ENCODE results near the gene DDX59.

The DDX59 gene

GRCh38 chr1:200673952-200674823 lies 4.5 kb upstream of the DDX59 start:
- H3K27me3 ChIP-seq (replicated peaks; ENCODE audit: control insufficient read depth, insufficient read depth, low read length, poor library complexity, severe bottlenecking), result no peaks in the 10 kb centered on the region
- no peak for DNase-seq
- no peaks in the 10 kb centered on the region for H3K36me3 ChIP-seq (ENCODE audit: control insufficient read depth, insufficient read depth, low read length)
- H3K4me1 ChIP-seq (ENCODE audit: control insufficient read depth, insufficient read depth, low read length, poor library complexity, severe bottlenecking), result peaks cover 2% of the 10 kb centered on the region
- H3K4me3 ChIP-seq (ENCODE audit: insufficient read depth, low read depth, low read length, poor library complexity, severe bottlenecking), result no peak overlapping the region
- H3K9me3 ChIP-seq (ENCODE audit: control insufficient read depth, low read length), result no peaks in the 10 kb centered on the region
- no peak overlapping the region for H3K27ac ChIP-seq (ENCODE audit: insufficient read depth, low read length, poor library complexity, severe bottlenecking)

GRCh38 chr1:200671235-200671786 lies 1.6 kb upstream of the DDX59 start:
- Histone ChIP-seq H3K4me1 (ENCODE audit: control insufficient read depth, insufficient read depth, low read length, poor library complexity, severe bottlenecking) (peaks cover 8% of the 10 kb centered on the region), H3K9me3 (ENCODE audit: control insufficient read depth, low read length) (no peaks in the 10 kb centered on the region), H3K4me3 (ENCODE audit: insufficient read depth, low read depth, low read length, poor library complexity, severe bottlenecking) (no peak overlapping the region), H3K36me3 (ENCODE audit: control insufficient read depth, insufficient read depth, low read length) (peaks cover 2% of the 10 kb centered on the region), H3K27ac (ENCODE audit: insufficient read depth, low read length, poor library complexity, severe bottlenecking) (no peak overlapping the region), H3K27me3 (replicated peaks; ENCODE audit: control insufficient read depth, insufficient read depth, low read length, poor library complexity, severe bottlenecking) (no peaks in the 10 kb centered on the region)
- no peak for DNase-seq

DNA sequence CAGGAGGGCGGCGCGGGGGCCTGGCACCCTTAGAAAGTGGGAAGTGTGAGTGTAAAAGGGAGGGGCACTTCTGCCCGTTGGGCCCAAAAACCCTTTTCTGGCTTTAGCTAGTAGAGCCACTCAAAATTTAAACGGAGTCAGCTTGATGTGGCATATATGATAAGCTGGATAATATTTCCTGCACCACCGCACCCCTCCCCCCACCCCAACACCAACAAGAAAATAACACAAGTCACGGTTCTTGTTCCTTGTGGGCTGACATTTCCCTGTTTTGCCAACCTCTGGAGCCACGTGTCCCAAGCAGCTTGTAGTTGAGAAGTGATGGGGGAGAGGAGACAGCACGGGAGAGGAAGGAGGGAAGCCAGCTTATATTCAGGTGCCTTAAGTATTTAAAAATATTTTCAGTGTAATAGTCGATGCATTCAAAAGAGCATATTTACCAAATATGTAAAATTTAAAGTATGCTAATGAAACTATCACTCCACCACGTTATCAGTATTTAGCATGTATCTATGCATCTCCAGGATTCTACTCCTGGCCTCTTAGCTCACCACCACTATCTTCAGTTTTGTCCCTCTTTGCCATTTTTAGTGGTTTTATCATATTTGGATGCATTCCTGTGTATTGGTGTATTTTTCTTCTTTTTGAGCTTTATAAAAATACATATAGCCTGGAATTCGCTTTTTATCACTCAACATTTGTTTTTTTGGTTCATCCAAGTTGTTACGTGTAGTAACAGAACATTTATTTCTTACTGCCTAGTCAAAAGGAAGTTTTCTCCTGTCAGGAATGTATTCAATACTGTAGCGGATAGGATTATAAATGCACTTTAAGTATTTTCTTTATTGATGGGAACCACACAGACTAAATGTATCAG lies 773 bp upstream of the DDX59 start:
- H3K36me3 ChIP-seq (ENCODE audit: control insufficient read depth, insufficient read depth, low read length), result peaks cover 11% of the 10 kb centered on the region
- H3K27ac ChIP-seq (ENCODE audit: insufficient read depth, low read length, poor library complexity, severe bottlenecking), result peak overlapping the region; percentile 98
- H3K4me1 ChIP-seq (ENCODE audit: control insufficient read depth, insufficient read depth, low read length, poor library complexity, severe bottlenecking), result peaks cover 8% of the 10 kb centered on the region
- peak in 1 of 3 donors; percentile 2 for DNase-seq
- H3K9me3 ChIP-seq (ENCODE audit: control insufficient read depth, low read length), result no peaks in the 10 kb centered on the region
- H3K4me3 ChIP-seq (ENCODE audit: insufficient read depth, low read depth, low read length, poor library complexity, severe bottlenecking), result peak overlapping the region; percentile 94
- no peaks in the 10 kb centered on the region for H3K27me3 ChIP-seq (replicated peaks; ENCODE audit: control insufficient read depth, insufficient read depth, low read length, poor library complexity, severe bottlenecking)

DNA sequence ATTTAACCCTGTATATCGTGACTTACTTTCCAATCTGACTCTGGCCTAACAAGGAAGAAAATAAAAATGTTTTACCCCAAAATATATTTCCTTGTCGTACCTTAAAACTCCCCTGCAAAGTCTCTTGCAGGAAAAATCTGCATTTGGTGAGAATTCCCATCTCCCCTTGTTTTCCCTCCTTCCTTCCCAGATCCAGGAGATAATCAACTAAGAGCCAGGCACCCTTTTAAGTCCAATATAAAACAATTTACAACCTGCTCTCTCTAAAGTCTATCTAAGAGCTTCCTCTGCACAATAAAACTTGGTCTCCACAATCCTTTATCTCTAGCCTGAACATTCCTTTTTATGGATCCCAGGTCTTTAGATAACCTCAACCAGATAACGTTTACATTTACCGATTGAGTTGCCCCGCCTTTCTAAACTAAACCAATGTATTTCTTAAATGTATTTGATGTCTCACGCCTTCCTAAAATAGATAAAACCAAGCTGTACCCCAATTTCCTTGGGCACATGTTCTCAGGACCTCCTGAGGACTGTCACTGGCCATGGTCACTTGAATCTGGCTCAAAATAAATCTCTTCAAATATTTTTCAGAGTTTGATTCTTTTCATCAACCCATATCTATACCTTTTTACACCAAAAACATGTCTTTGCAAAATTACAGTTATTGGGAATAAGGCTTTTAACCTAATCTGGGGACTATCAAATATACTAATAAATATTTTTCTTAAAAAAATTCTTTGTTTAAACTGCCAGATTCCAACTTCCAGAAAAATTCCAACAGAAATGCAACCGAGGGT lies 993 bp downstream of the DDX59 start:
- Histone ChIP-seq H3K9me3 (ENCODE audit: control insufficient read depth, low read length) (no peaks in the 10 kb centered on the region), H3K27ac (ENCODE audit: insufficient read depth, low read length, poor library complexity, severe bottlenecking) (peak overlapping the region; percentile 98), H3K4me3 (ENCODE audit: insufficient read depth, low read depth, low read length, poor library complexity, severe bottlenecking) (peak overlapping the region; percentile 94), H3K36me3 (ENCODE audit: control insufficient read depth, insufficient read depth, low read length) (peaks cover 15% of the 10 kb centered on the region), H3K4me1 (ENCODE audit: control insufficient read depth, insufficient read depth, low read length, poor library complexity, severe bottlenecking) (peaks cover 8% of the 10 kb centered on the region), H3K27me3 (replicated peaks; ENCODE audit: control insufficient read depth, insufficient read depth, low read length, poor library complexity, severe bottlenecking) (no peaks in the 10 kb centered on the region)
- DNase-seq, result no peak

- DNase-seq, result no peak
- Histone ChIP-seq H3K4me3 (ENCODE audit: insufficient read depth, low read depth, low read length, poor library complexity, severe bottlenecking) (no peak overlapping the region), H3K36me3 (ENCODE audit: control insufficient read depth, insufficient read depth, low read length) (peaks cover 24% of the 10 kb centered on the region), H3K27me3 (replicated peaks; ENCODE audit: control insufficient read depth, insufficient read depth, low read length, poor library complexity, severe bottlenecking) (no peaks in the 10 kb centered on the region), H3K27ac (ENCODE audit: insufficient read depth, low read length, poor library complexity, severe bottlenecking) (no peak overlapping the region), H3K4me1 (ENCODE audit: control insufficient read depth, insufficient read depth, low read length, poor library complexity, severe bottlenecking) (peaks cover 8% of the 10 kb centered on the region), H3K9me3 (ENCODE audit: control insufficient read depth, low read length) (no peaks in the 10 kb centered on the region)
These were observed 3.4 kb downstream of the DDX59 start for GRCh38 chr1:200666309-200666708.

- DNase-seq, result no peak
- peaks cover 25% of the 10 kb centered on the region for H3K36me3 ChIP-seq (ENCODE audit: control insufficient read depth, insufficient read depth, low read length)
- no peaks in the 10 kb centered on the region for H3K27me3 ChIP-seq (replicated peaks; ENCODE audit: control insufficient read depth, insufficient read depth, low read length, poor library complexity, severe bottlenecking)
- peaks cover 8% of the 10 kb centered on the region for H3K4me1 ChIP-seq (ENCODE audit: control insufficient read depth, insufficient read depth, low read length, poor library complexity, severe bottlenecking)
- no peaks in the 10 kb centered on the region for H3K9me3 ChIP-seq (ENCODE audit: control insufficient read depth, low read length)
- no peak overlapping the region for H3K27ac ChIP-seq (ENCODE audit: insufficient read depth, low read length, poor library complexity, severe bottlenecking)
- H3K4me3 ChIP-seq (ENCODE audit: insufficient read depth, low read depth, low read length, poor library complexity, severe bottlenecking), result no peak overlapping the region
These were observed 3.8 kb downstream of the DDX59 start for GRCh38 chr1:200665861-200666260.

DNA sequence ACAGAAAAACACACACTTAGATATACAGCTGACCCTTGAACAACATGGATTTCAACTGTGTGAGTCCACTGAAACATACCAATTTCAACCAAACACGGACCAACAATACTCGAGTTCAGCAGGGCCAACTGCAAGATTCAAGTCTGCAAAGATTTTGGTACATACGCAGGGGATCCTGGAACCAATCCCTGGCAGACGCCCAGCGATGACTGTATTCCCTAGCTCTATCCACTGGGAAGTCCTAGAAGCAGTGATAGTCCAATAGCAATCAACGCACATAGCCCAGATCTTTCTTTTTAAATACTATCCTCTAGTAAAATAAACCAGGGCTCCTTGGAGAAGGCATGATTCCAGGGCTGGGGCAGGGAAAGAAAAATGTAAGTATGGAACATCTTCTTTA lies 9.0 kb downstream of the DDX59 start:
- no peak overlapping the region for H3K4me3 ChIP-seq (ENCODE audit: insufficient read depth, low read depth, low read length, poor library complexity, severe bottlenecking)
- H3K36me3 ChIP-seq (ENCODE audit: control insufficient read depth, insufficient read depth, low read length), result peaks cover 46% of the 10 kb centered on the region
- H3K4me1 ChIP-seq (ENCODE audit: control insufficient read depth, insufficient read depth, low read length, poor library complexity, severe bottlenecking), result no peaks in the 10 kb centered on the region
- no peaks in the 10 kb centered on the region for H3K9me3 ChIP-seq (ENCODE audit: control insufficient read depth, low read length)
- no peak overlapping the region for H3K27ac ChIP-seq (ENCODE audit: insufficient read depth, low read length, poor library complexity, severe bottlenecking)
- DNase-seq, result no peak
- no peaks in the 10 kb centered on the region for H3K27me3 ChIP-seq (replicated peaks; ENCODE audit: control insufficient read depth, insufficient read depth, low read length, poor library complexity, severe bottlenecking)

- H3K4me3 ChIP-seq (ENCODE audit: insufficient read depth, low read depth, low read length, poor library complexity, severe bottlenecking), result no peak overlapping the region
- peaks cover 42% of the 10 kb centered on the region for H3K36me3 ChIP-seq (ENCODE audit: control insufficient read depth, insufficient read depth, low read length)
- no peak for DNase-seq
- H3K27ac ChIP-seq (ENCODE audit: insufficient read depth, low read length, poor library complexity, severe bottlenecking), result no peak overlapping the region
- no peaks in the 10 kb centered on the region for H3K9me3 ChIP-seq (ENCODE audit: control insufficient read depth, low read length)
- no peaks in the 10 kb centered on the region for H3K4me1 ChIP-seq (ENCODE audit: control insufficient read depth, insufficient read depth, low read length, poor library complexity, severe bottlenecking)
- no peaks in the 10 kb centered on the region for H3K27me3 ChIP-seq (replicated peaks; ENCODE audit: control insufficient read depth, insufficient read depth, low read length, poor library complexity, severe bottlenecking)
These were observed 10.4 kb downstream of the DDX59 start for GRCh38 chr1:200659269-200659668.

DNA sequence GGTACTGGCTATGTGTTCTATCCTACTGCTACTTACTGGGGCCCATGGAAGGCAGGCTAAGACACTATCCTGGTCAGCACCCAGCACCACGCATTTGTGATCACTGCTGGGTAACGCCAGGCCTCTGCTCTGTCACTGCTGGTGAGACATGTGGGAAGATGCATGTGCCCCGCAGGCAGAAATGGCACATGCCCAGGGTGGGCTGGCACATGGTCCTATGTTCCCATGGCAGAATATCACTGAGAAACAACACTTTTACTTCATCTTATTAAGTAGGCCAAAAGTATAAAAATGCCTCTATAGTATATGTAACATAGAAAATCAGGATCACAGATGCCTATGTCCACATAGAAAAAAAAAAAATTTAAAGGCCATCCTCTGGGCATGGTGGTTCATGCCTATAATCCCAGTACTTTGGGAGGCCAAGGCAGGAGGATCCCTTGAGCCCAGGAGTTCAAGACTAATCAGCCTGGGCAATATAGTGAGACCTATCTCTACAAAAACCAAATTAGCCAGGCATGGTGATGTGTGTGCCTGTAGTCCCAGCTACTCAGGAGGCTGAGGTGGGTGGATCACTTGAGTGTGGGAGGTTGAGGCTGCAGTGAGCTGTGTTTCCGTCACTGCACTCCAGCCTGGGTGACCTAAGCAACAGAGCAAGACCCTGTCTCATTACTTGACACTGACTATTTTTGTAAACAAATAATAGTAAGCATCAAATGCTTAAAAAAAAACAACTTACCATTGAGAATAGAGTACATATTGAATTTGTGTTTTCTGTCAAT lies 11.5 kb downstream of the DDX59 start:
- H3K4me1 ChIP-seq (ENCODE audit: control insufficient read depth, insufficient read depth, low read length, poor library complexity, severe bottlenecking), result no peaks in the 10 kb centered on the region
- no peaks in the 10 kb centered on the region for H3K27me3 ChIP-seq (replicated peaks; ENCODE audit: control insufficient read depth, insufficient read depth, low read length, poor library complexity, severe bottlenecking)
- H3K36me3 ChIP-seq (ENCODE audit: control insufficient read depth, insufficient read depth, low read length), result peaks cover 34% of the 10 kb centered on the region
- H3K9me3 ChIP-seq (ENCODE audit: control insufficient read depth, low read length), result no peaks in the 10 kb centered on the region
- DNase-seq, result no peak
- no peak overlapping the region for H3K27ac ChIP-seq (ENCODE audit: insufficient read depth, low read length, poor library complexity, severe bottlenecking)
- no peak overlapping the region for H3K4me3 ChIP-seq (ENCODE audit: insufficient read depth, low read depth, low read length, poor library complexity, severe bottlenecking)
